H1 (cell line): ENCODE measurements around the gene GDE1. TPM values are rescaled to one million over a fixed set of nuclear protein-coding genes. Genes with fewer than 3 reads are reported as not detected.

Source experiments
- CTCF ChIA-PET: fragments of 300-600 bp; sonication (Branson Sonifier 250); formaldehyde crosslinking; loops from one replicate; lab custom pipeline; 2021; ENCODE audit not compliant: partially characterized antibody; lab: Charles Lee
- POLR2A ChIA-PET: fragments of 300-600 bp; sonication (Branson Sonifier 250); formaldehyde crosslinking; loops from one replicate; lab custom pipeline; 2021; ENCODE audit warnings: inconsistent platforms; ENCODE audit not compliant: partially characterized antibody; lab: Charles Lee
- DNase-seq, 2 experiments: peaks; one replicate each; pipeline versions ENCODE4 v3.0.0 to v3.0.0-alpha.2; 2010 to 2022; ENCODE audit warnings: low spot score in 2 of 2, low read depth in 1 of 2, mixed read lengths in 1 of 2
- FAIRE-seq: peaks from 2 replicates; lab custom pipeline; 2011; peaks lifted over from hg19 to GRCh38; lab: Jason Lieb, UNC
- H2AFZ ChIP-seq: 2 replicates; pipeline ENCODE4 v1.8.1; 2012; ENCODE audit warnings: low read length, inconsistent platforms
- H2AK5ac ChIP-seq: 2 replicates; pipeline ENCODE4 v1.6.1; 2013; ENCODE audit warnings: low read depth, low read length
- H2BK120ac ChIP-seq: replicated peaks from 2 replicates; pipeline ENCODE3; 2013; ENCODE audit warnings: low read depth, low read length, inconsistent platforms
- H2BK12ac ChIP-seq: 2 replicates; pipeline ENCODE4 v1.6.1; 2013; ENCODE audit warnings: low read depth, low read length
- H2BK15ac ChIP-seq: 2 replicates; pipeline ENCODE4 v1.6.1; 2013; ENCODE audit warnings: low read length
- H2BK20ac ChIP-seq: 2 replicates; pipeline ENCODE4 v1.6.1; 2013; ENCODE audit warnings: low read length
- H2BK5ac ChIP-seq: 2 replicates; pipeline ENCODE4 v1.6.1; 2013; ENCODE audit warnings: low read depth, low read length
- H3K14ac ChIP-seq: 2 replicates; pipeline ENCODE4 v1.6.1; 2013; ENCODE audit warnings: inconsistent platforms; ENCODE audit not compliant: insufficient read length
- H3K18ac ChIP-seq: 2 replicates; pipeline ENCODE4 v1.6.1; 2013; ENCODE audit warnings: low read length; ENCODE audit errors: extremely low read depth
- H3K23ac ChIP-seq: 2 replicates; pipeline ENCODE4 v1.6.1; 2013; ENCODE audit warnings: inconsistent platforms; ENCODE audit not compliant: insufficient read length
- H3K23me2 ChIP-seq: 2 replicates; pipeline ENCODE4 v1.6.1; 2013; ENCODE audit warnings: low read depth, low read length
- H3K27ac ChIP-seq: 2 replicates; pipeline ENCODE4 v1.6.1; 2011; ENCODE audit warnings: low read depth, low read length, inconsistent platforms
- H3K27me3 ChIP-seq, 4 experiments: replicated peaks in 1 of 4; 1 replicate in 1 of 4; 2 replicates in 3 of 4; pipeline versions ENCODE4 v1.6.1 to v1.8.1; 2011 to 2013; ENCODE audit warnings: low read length in 3 of 4, mild to moderate bottlenecking in 3 of 4, inconsistent platforms in 2 of 4, mixed read lengths in 2 of 4, moderate library complexity in 1 of 4; ENCODE audit not compliant: control insufficient read depth in 3 of 4, insufficient read depth in 3 of 4; ENCODE audit errors: extremely low read depth in 1 of 4
- H3K36me3 ChIP-seq, 4 experiments: 2 replicates each; pipeline versions ENCODE4 v1.6.1 to v1.8.1; 2011 to 2013; ENCODE audit warnings: mild to moderate bottlenecking in 4 of 4, low read length in 3 of 4, moderate library complexity in 2 of 4, control low read depth in 1 of 4, inconsistent platforms in 1 of 4; ENCODE audit not compliant: insufficient read depth in 4 of 4, control insufficient read depth in 2 of 4
- H3K4ac ChIP-seq: replicated peaks from 2 replicates; pipeline ENCODE3; 2013; ENCODE audit warnings: low read length, low read depth, mixed read lengths, inconsistent platforms; ENCODE audit not compliant: insufficient read length
- H3K4me1 ChIP-seq, 4 experiments: replicated peaks in 1 of 4; 1 replicate in 1 of 4; 2 replicates in 3 of 4; pipeline versions ENCODE4 v1.6.1 to v1.8.1; 2011 to 2013; ENCODE audit warnings: low read length in 3 of 4, inconsistent platforms in 2 of 4, mixed read lengths in 1 of 4; ENCODE audit not compliant: insufficient read depth in 4 of 4, control insufficient read depth in 3 of 4
- H3K4me2 ChIP-seq, 2 experiments: 2 replicates each; pipeline versions ENCODE4 v1.6.1 to v1.8.1; 2011 to 2013; ENCODE audit warnings: low read depth in 2 of 2, low read length in 2 of 2, control low read depth in 1 of 2, inconsistent platforms in 1 of 2, mild to moderate bottlenecking in 1 of 2; ENCODE audit not compliant: insufficient read depth in 1 of 2
- H3K4me3 ChIP-seq, 4 experiments: fragments of 200-600, 300-600 bp in 1 of 4; sonication (generic), shearing (Covaris generic), sonication (Bioruptor Twin) in 1 of 4; 2 replicates each; pipeline versions ENCODE4 v1.5.1 to v1.8.1; 2011 to 2016; ENCODE audit warnings: low read length in 4 of 4, low read depth in 3 of 4, control low read depth in 2 of 4, inconsistent platforms in 2 of 4, mild to moderate bottlenecking in 2 of 4, mixed read lengths in 1 of 4, moderate library complexity in 1 of 4; ENCODE audit not compliant: insufficient read depth in 2 of 4; ENCODE audit errors: extremely low read depth in 1 of 4
- H3K56ac ChIP-seq: replicated peaks from 2 replicates; pipeline ENCODE3; 2013; ENCODE audit warnings: low read depth, mild to moderate bottlenecking, mixed read lengths, low read length, inconsistent platforms; ENCODE audit not compliant: insufficient read length
- H3K79me1 ChIP-seq: 2 replicates; pipeline ENCODE4 v1.6.1; 2013; ENCODE audit warnings: low read depth, low read length, control low read depth
- H3K79me2 ChIP-seq, 2 experiments: 2 replicates each; pipeline versions ENCODE4 v1.6.1 to v1.8.1; 2012 to 2013; ENCODE audit warnings: low read length in 2 of 2, mild to moderate bottlenecking in 2 of 2, inconsistent platforms in 1 of 2; ENCODE audit not compliant: insufficient read depth in 2 of 2, control insufficient read depth in 1 of 2
- H3K9ac ChIP-seq, 4 experiments: replicated peaks in 1 of 4; 1 replicate in 1 of 4; 2 replicates in 3 of 4; pipeline versions ENCODE4 v1.6.1 to v1.8.1; 2011 to 2013; ENCODE audit warnings: low read depth in 3 of 4, low read length in 3 of 4, control low read depth in 2 of 4, mild to moderate bottlenecking in 2 of 4, moderate library complexity in 2 of 4, inconsistent platforms in 1 of 4; ENCODE audit errors: extremely low read depth in 1 of 4
- H3K9me3 ChIP-seq, 2 experiments: 2 replicates each; pipeline versions ENCODE4 v1.6.1 to v1.8.1; 2012 to 2013; ENCODE audit warnings: mild to moderate bottlenecking in 2 of 2, moderate library complexity in 2 of 2, control low read depth in 1 of 2, inconsistent platforms in 1 of 2, low read depth in 1 of 2, low read length in 1 of 2, mixed read lengths in 1 of 2; ENCODE audit not compliant: insufficient read depth in 2 of 2
- H4K20me1 ChIP-seq, 2 experiments: replicated peaks in 1 of 2; 2 replicates each; pipeline versions ENCODE3 to v1.8.1; 2011 to 2013; ENCODE audit warnings: inconsistent platforms in 2 of 2, low read length in 2 of 2, mild to moderate bottlenecking in 1 of 2; ENCODE audit not compliant: insufficient read depth in 2 of 2, control insufficient read depth in 1 of 2
- H4K5ac ChIP-seq: 2 replicates; pipeline ENCODE4 v1.6.1; 2013; ENCODE audit warnings: low read length, low read depth, mixed read lengths, inconsistent platforms; ENCODE audit not compliant: insufficient read length
- H4K8ac ChIP-seq: 2 replicates; pipeline ENCODE4 v1.8.0; 2013; ENCODE audit warnings: mild to moderate bottlenecking, moderate library complexity, low read length, inconsistent platforms; ENCODE audit not compliant: insufficient read depth; ENCODE audit errors: extremely low read depth
- H4K91ac ChIP-seq: replicated peaks from 2 replicates; pipeline ENCODE3; 2013; ENCODE audit warnings: low read length, mixed read lengths, inconsistent platforms; ENCODE audit not compliant: insufficient read length
- CBX8 ChIP-seq: fragments of 300-800, 300-1000 bp; sonication (generic); IDR thresholded peaks from 2 replicates; pipeline ENCODE4 v1.7.1; 2016; ENCODE audit warnings: low read depth, low read length, borderline replicate concordance
- FOSL1 ChIP-seq: IDR thresholded peaks from 2 replicates; pipeline ENCODE4 v1.6.1; 2011; ENCODE audit warnings: mild to moderate bottlenecking, low read depth, low read length, moderate library complexity; ENCODE audit not compliant: insufficient read depth
- NRF1 ChIP-seq: IDR thresholded peaks from 2 replicates; pipeline ENCODE4 v1.6.1; 2011; ENCODE audit warnings: mild to moderate bottlenecking, low read depth, low read length, improper control_type of control experiment
- RBBP5 ChIP-seq: IDR thresholded peaks from 2 replicates; pipeline ENCODE4 v1.7.1; 2012; ENCODE audit warnings: low read depth, mild to moderate bottlenecking, inconsistent platforms, low read length, moderate library complexity, borderline replicate concordance
- SAP30 ChIP-seq: fragments of 300-600 bp; sonication (generic); IDR thresholded peaks from 2 replicates; pipeline ENCODE4 v1.7.1; 2012; ENCODE audit warnings: low read length, moderate library complexity, mild to moderate bottlenecking, inconsistent platforms; ENCODE audit not compliant: insufficient read depth, insufficient replicate concordance
- SIX5 ChIP-seq: IDR thresholded peaks from 2 replicates; pipeline ENCODE4 v1.6.1; 2011; ENCODE audit warnings: mild to moderate bottlenecking, low read depth, low read length
- WGBS, 2 experiments: shearing (Covaris generic) in 1 of 2; methylation state at CpG; one replicate each; pipeline versions ENCODE4 v1.1.6 to v1.1.7; 2013 to 2015; ENCODE audit warnings: low lambda C conversion rate in 2 of 2, mixed read lengths in 2 of 2, inconsistent platforms in 1 of 2, low coverage in 1 of 2, missing lambda C conversion rate in 1 of 2; ENCODE audit not compliant: insufficient replicate concordance in 2 of 2, insufficient coverage in 1 of 2, insufficient read length in 1 of 2; ENCODE audit errors: extremely low coverage in 1 of 2, missing lambda C conversion rate in 1 of 2; 5-methylcytosine and 5-hydroxymethylcytosine counted together
- polyA plus RNA-seq, 7 experiments: library from polyadenylated mRNA; depleted of rRNA in 3 of 7; stranded (reverse) in 5 of 7; unstranded in 2 of 7; fragments of >200 nt in 5 of 7; fragments of 200-250 nt in 2 of 7; gene quantifications; 1 replicate in 5 of 7; 2 replicates in 1 of 7; 4 replicates in 1 of 7; pipeline versions ENCODE4 v1.2.1 to v1.2.3, GENCODE V29; 2011 to 2013; ENCODE audit warnings: missing spikeins in 2 of 7, mixed read lengths in 2 of 7
- total RNA-seq: library from RNA; stranded (reverse); fragmentation: NEBNext Ultra II Directional; extraction: Animal tissue kit (Norgen Biotek cat#: 25700); gene quantifications from 2 replicates; pipeline ENCODE4 v1.2.1, GENCODE V29; 2021

The GDE1 gene
- total and polyA plus RNA-seq, 2 of the 8 experiments (the other 6 are each of a cell fraction or from before 2014, with no cell fraction given): 29.2 to 70.8 TPM

DNA sequence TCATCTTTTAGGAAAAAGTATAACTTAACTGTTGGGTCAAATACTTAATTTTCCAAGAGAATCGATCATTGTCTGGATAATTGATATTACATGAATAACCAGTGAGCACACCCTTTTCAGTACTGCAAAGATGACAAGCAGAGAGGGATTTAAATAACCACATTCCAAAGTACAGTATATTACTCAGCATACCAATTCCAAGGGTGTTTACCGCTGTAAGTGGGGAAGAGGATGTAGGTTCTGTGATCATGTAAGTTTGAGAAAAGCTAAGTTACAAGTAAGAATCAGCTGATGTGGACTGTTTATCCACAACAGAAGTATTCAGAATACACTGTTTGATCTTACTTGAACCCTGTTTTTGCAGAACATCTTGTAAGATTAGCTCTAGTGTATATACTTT, 6.1 kb downstream of the GDE1 start:
- FAIRE-seq: no peak
- H3K14ac ChIP-seq: no peak overlapping the region
- no peak for TF ChIP-seq NRF1
- no peak for TF ChIP-seq SIX5
- no peak for TF ChIP-seq CBX8
- no peak for TF ChIP-seq FOSL1
- no peak for TF ChIP-seq RBBP5
- TF ChIP-seq SAP30: no peak

More for the DNA sequence above, 6.1 kb downstream of the GDE1 start:
- Histone ChIP-seq H2BK120ac (no peak overlapping the region), H3K9ac (no peak overlapping the region), H3K4me3 (no peak overlapping the region), H2BK15ac (no peak overlapping the region), H3K18ac (no peak overlapping the region), H2BK20ac (no peak overlapping the region), H4K8ac (no peak overlapping the region), H2AK5ac (no peak overlapping the region), H3K23ac (no peak overlapping the region), H3K56ac (no peak overlapping the region), H3K4me2 (no peak overlapping the region), H3K4me1 (peaks cover 0 to 2% (median 0%) of the 10 kb centered on the region in 4 experiments; a peak in 1 of 7 replicates), H3K4ac (no peak overlapping the region), H4K5ac (no peak overlapping the region), H2AFZ (no peak overlapping the region), H2BK5ac (no peak overlapping the region), H3K27me3 (peaks cover 0 to 1% (median 0%) of the 10 kb centered on the region in 4 experiments; a peak in 1 of 7 replicates), H3K79me1 (no peaks in the 10 kb centered on the region; the same call in 1 of the 2 replicates), H3K36me3 (peaks cover 1 to 36% (median 14%) of the 10 kb centered on the region in 4 experiments; a peak in 6 of 8 replicates), H3K79me2 (peaks cover 0 to 44% of the 10 kb centered on the region in 2 experiments; a peak in 3 of 4 replicates), H2BK12ac (no peak overlapping the region), H3K23me2 (no peaks in the 10 kb centered on the region), H4K20me1 (peaks cover 2 to 5% of the 10 kb centered on the region in 2 experiments), H4K91ac (no peak overlapping the region), H3K9me3 (no peaks in the 10 kb centered on the region), H3K27ac (no peak overlapping the region)
- ChIA-PET CTCF (interaction anchor here (0.9 to 1.3 kb wide), 2 partner anchors 13 to 125 kb away, joined by 3 read pairs; no protein-coding TSS in a partner anchor), POLR2A (interaction anchor here (1.1 to 1.9 kb wide), 2 partner anchors 9 to 40 kb away, joined by 3 to 4 read pairs; partner anchors contain the start of gene VPS35L)
- no peak for DNase-seq
- WGBS, 2 experiments: 89% methylated on average over 2 of the region's 2 CpGs; no CpG with 5 or more reads in 1 of the 2 experiments
